GM23338 (cell line): ENCODE measurements around the gene EMP2. TPM values are rescaled to one million over a fixed set of nuclear protein-coding genes. Genes with fewer than 3 reads are reported as not detected.
"Not testable (repeated sequence)": the region's sequence is repeated elsewhere in the genome, so short reads cannot be mapped to it uniquely, and the experiment has no call there.

ENCODE experiments used
- ATAC-seq: fragments of 200-7000 bp; cut with Tn5 transposase; 3 replicates; pipeline ENCODE4 v1.9.1; 2020
- DNase-seq: peaks from one replicate; pipeline ENCODE4 v3.0.0-alpha.2; 2015; ENCODE audit warnings: low spot score
- H2AFZ ChIP-seq: fragments of 200-600 bp; sonication (generic); 2 replicates; pipeline ENCODE4 v1.8.0; 2016; ENCODE audit warnings: antibody characterized with exemption, mild to moderate bottlenecking, moderate library complexity
- H3F3A ChIP-seq: fragments of 200-600 bp; sonication (generic); replicated peaks from 2 replicates; pipeline ENCODE4 v1.8.0; 2017; ENCODE audit warnings: antibody characterized with exemption, mixed run types, low read depth
- H3K27ac ChIP-seq: fragments of 200-600 bp; sonication (generic); 2 replicates; pipeline ENCODE4 v1.6.1; 2016; ENCODE audit warnings: low read depth
- H3K27me3 ChIP-seq: fragments of 200-600 bp; sonication (generic); 2 replicates; pipeline ENCODE4 v1.8.0; 2016; ENCODE audit warnings: mild to moderate bottlenecking, mixed run types, moderate library complexity; ENCODE audit not compliant: insufficient read depth
- H3K36me3 ChIP-seq: fragments of 200-600 bp; sonication (generic); 2 replicates; pipeline ENCODE4 v1.8.0; 2016; ENCODE audit warnings: mild to moderate bottlenecking; ENCODE audit not compliant: insufficient read depth
- H3K4me1 ChIP-seq: fragments of 200-600 bp; sonication (generic); 2 replicates; pipeline ENCODE4 v1.8.0; 2016; ENCODE audit warnings: mild to moderate bottlenecking, moderate library complexity; ENCODE audit not compliant: insufficient read depth
- H3K4me2 ChIP-seq: fragments of 200-600 bp; sonication (generic); 2 replicates; pipeline ENCODE4 v1.7.1; 2017; ENCODE audit warnings: mixed run types
- H3K4me3 ChIP-seq: fragments of 200-600 bp; sonication (generic); 2 replicates; pipeline ENCODE4 v1.6.1; 2016; ENCODE audit warnings: mixed run types
- H3K79me2 ChIP-seq: fragments of 200-600 bp; sonication (generic); replicated peaks from 2 replicates; pipeline ENCODE4 v1.8.0; 2017; ENCODE audit warnings: mild to moderate bottlenecking; ENCODE audit not compliant: insufficient read depth
- H3K9me2 ChIP-seq: fragments of 200-600 bp; sonication (generic); 2 replicates; pipeline ENCODE4 v1.8.0; 2017; ENCODE audit not compliant: insufficient read depth
- H4K20me1 ChIP-seq: fragments of 200-600 bp; sonication (generic); replicated peaks from 2 replicates; pipeline ENCODE4 v1.8.0; 2017; ENCODE audit warnings: mild to moderate bottlenecking; ENCODE audit not compliant: insufficient read depth
- H3K27ac Mint-ChIP-seq: 2 replicates; pipeline ENCODE4 v1.8.0; 2020; ENCODE audit warnings: inconsistent platforms, mild to moderate bottlenecking, moderate library complexity, mixed read lengths
- H3K27me3 Mint-ChIP-seq: 3 replicates; pipeline ENCODE4 v1.8.0; 2022; ENCODE audit warnings: low read depth, mild to moderate bottlenecking, moderate library complexity, mixed read lengths, inconsistent platforms; ENCODE audit not compliant: insufficient read depth, poor library complexity
- H3K36me3 Mint-ChIP-seq: 3 replicates; pipeline ENCODE4 v1.8.0; 2021; ENCODE audit warnings: low read depth, mild to moderate bottlenecking, inconsistent platforms, moderate library complexity, mixed read lengths
- H3K4me1 Mint-ChIP-seq: 3 replicates; pipeline ENCODE4 v1.8.0; 2020; ENCODE audit warnings: mild to moderate bottlenecking, inconsistent platforms, mixed read lengths
- H3K4me3 Mint-ChIP-seq: 3 replicates; pipeline ENCODE4 v1.8.0; 2021; ENCODE audit warnings: moderate library complexity, mild to moderate bottlenecking, inconsistent platforms, mixed read lengths
- H3K9me3 Mint-ChIP-seq: 3 replicates; pipeline ENCODE4 v1.8.0; 2020; ENCODE audit warnings: moderate library complexity, mild to moderate bottlenecking, inconsistent platforms, mixed read lengths
- CTCF ChIP-seq, 2 experiments: fragments of 200-600 bp in 1 of 2; sonication (generic) in 1 of 2; conservative IDR thresholded peaks; 2 replicates each; pipeline versions ENCODE4 v1.5.1 to v1.6.1; 2016 to 2017; ENCODE audit warnings: antibody characterized with exemption in 2 of 2, low read depth in 2 of 2, mild to moderate bottlenecking in 2 of 2, moderate library complexity in 1 of 2
- ETS1 ChIP-seq: IDR thresholded peaks from 2 replicates; pipeline ENCODE4 v1.6.1; 2016; ENCODE audit warnings: antibody characterized with exemption
- EZH2 ChIP-seq: fragments of 200-600 bp; sonication (generic); IDR thresholded peaks from one replicate; pipeline ENCODE4 v1.8.0; 2017; ENCODE audit warnings: antibody characterized with exemption, mild to moderate bottlenecking, low read depth; ENCODE audit not compliant: unreplicated experiment
- EZH2phosphoT487 ChIP-seq: fragments of 200-600 bp; sonication (generic); IDR thresholded peaks from one replicate; pipeline ENCODE4 v1.8.1; 2018; ENCODE audit warnings: antibody characterized with exemption; ENCODE audit not compliant: unreplicated experiment
- JUNB ChIP-seq: IDR thresholded peaks from one replicate; pipeline ENCODE4 v1.6.1; 2016; ENCODE audit warnings: antibody characterized with exemption; ENCODE audit not compliant: unreplicated experiment
- NANOG ChIP-seq: IDR thresholded peaks from 2 replicates; pipeline ENCODE4 v1.6.1; 2016; ENCODE audit warnings: antibody characterized with exemption, borderline replicate concordance
- POLR2AphosphoS5 ChIP-seq: IDR thresholded peaks from 2 replicates; pipeline ENCODE4 v1.6.1; 2016; ENCODE audit warnings: antibody characterized with exemption, low read depth
- REST ChIP-seq: IDR thresholded peaks from one replicate; pipeline ENCODE4 v1.6.1; 2018; ENCODE audit warnings: antibody characterized with exemption; ENCODE audit not compliant: unreplicated experiment
- STAT1 ChIP-seq: IDR thresholded peaks from one replicate; pipeline ENCODE4 v1.6.1; 2016; ENCODE audit warnings: antibody characterized with exemption; ENCODE audit not compliant: unreplicated experiment
- polyA plus RNA-seq: library from polyadenylated mRNA; unstranded; fragments of >200 nt; fragmentation: Nextera tagmentation; extraction: Ambion mirVana; gene quantifications from 2 replicates; pipeline ENCODE4 v1.2.1, GENCODE V29; 2016
- total RNA-seq: library from RNA; depleted of rRNA; stranded (reverse); fragments of >200 nt; shearing (Covaris generic); gene quantifications from 2 replicates; pipeline ENCODE4 v1.2.3, GENCODE V29; 2014

EMP2 gene
- total and polyA plus RNA-seq, 2 experiments from 2014 or later: 7.3 to 40.1 TPM

- Mint-ChIP-seq H3K27ac (no peak overlapping the region), H3K36me3 (peaks cover 9% of the 10 kb centered on the region; the same call in 2 of the 3 replicates)
- no peaks in the 10 kb centered on the region for H3K4me1 ChIP-seq
Observed at GRCh38 chr16:10536814-10537389, 43.5 kb downstream of the EMP2 start.

GRCh38 chr16:10536328-10536727 is 44.1 kb downstream of the EMP2 start:
- H3K27me3 ChIP-seq, H3K4me1 ChIP-seq, H3F3A ChIP-seq, H4K20me1 ChIP-seq, H3K27ac ChIP-seq, H3K4me1 Mint-ChIP-seq, DNase-seq, H3K4me3 Mint-ChIP-seq, H3K9me2 ChIP-seq, H3K36me3 ChIP-seq, H3K27ac Mint-ChIP-seq, H2AFZ ChIP-seq, H3K79me2 ChIP-seq, H3K27me3 Mint-ChIP-seq, H3K4me3 ChIP-seq, H3K36me3 Mint-ChIP-seq, ATAC-seq, H3K9me3 Mint-ChIP-seq, H3K4me2 ChIP-seq: not testable (repeated sequence)

More at GRCh38 chr16:10536814-10537389, 43.5 kb downstream of the EMP2 start:
- no peaks in the 10 kb centered on the region for H3K79me2 ChIP-seq
- no peaks in the 10 kb centered on the region; the same call in 1 of the 2 replicates for H3K36me3 ChIP-seq
- H3K27ac ChIP-seq: no peak overlapping the region
- no peaks in the 10 kb centered on the region for H4K20me1 ChIP-seq
- TF ChIP-seq REST: no peak
- no peak for TF ChIP-seq CTCF (conservative IDR thresholded peaks at IDR 0.05; ENCODE audit: low read depth in 2 of 2)
- no peak for TF ChIP-seq STAT1
- TF ChIP-seq ETS1: no peak
- no peak for TF ChIP-seq POLR2AphosphoS5
- no peak for TF ChIP-seq NANOG
- no peak for TF ChIP-seq EZH2phosphoT487
- TF ChIP-seq JUNB: no peak
- TF ChIP-seq EZH2: no peak
- no peaks in the 10 kb centered on the region for H3F3A ChIP-seq
- ATAC-seq (no peak), DNase-seq (no peak)
- Mint-ChIP-seq H3K27me3 (peaks cover 6% of the 10 kb centered on the region), H3K9me3 (no peaks in the 10 kb centered on the region), H3K4me1 (no peaks in the 10 kb centered on the region), H3K4me3 (no peak overlapping the region)
- no peaks in the 10 kb centered on the region for H3K9me2 ChIP-seq
- H2AFZ ChIP-seq: no peak overlapping the region
- H3K27me3 ChIP-seq: no peaks in the 10 kb centered on the region
- H3K4me3 ChIP-seq: no peak overlapping the region
- H3K4me2 ChIP-seq: no peak overlapping the region
